ENCODE data around the gene SCN3A.

DNA sequence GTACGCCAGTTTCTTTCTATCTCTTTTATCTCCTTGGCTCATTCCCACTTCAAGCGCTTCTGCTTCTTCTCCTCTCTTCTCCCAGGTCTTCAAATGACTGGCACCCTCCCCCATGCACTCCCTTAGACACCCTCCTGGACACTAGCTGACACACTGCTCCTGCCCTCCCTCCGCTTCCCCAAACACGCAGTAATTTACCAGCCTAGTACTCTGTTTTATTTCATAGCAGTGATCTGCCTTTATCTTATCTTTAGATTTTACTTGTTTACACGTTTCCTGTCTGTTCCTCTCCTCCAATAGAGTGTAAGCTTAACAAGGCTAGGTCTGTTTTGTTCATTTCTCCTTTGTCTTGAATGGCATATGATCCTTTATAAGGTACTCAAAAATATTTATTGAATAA lies 93.9 kb downstream of the SCN3A start:
- TF ChIP-seq MAX (IDR thresholded peaks at IDR 0.05; ENCODE audit: low read depth, low read length) (no peak), RAD21 (IDR thresholded peaks at IDR 0.05; ENCODE audit: insufficient read depth, low read depth, low read length) (no peak), FOXM1 (IDR thresholded peaks at IDR 0.05; ENCODE audit: low read depth, low read length) (no peak), SIN3A (IDR thresholded peaks at IDR 0.05; ENCODE audit: low read depth, low read length) (no peak), POLR2A (IDR thresholded peaks at IDR 0.05; ENCODE audit: low read depth, low read length) (no peak), CTCF (IDR thresholded peaks at IDR 0.05 in 2 of 3, conservative IDR thresholded peaks at IDR 0.05 in 1 of 3; ENCODE audit: control insufficient read depth in 2 of 3, extremely low read depth in 1 of 3, insufficient read depth in 1 of 3, low read depth in 3 of 3, low read length in 3 of 3) (no peak), SMC3 (IDR thresholded peaks at IDR 0.05; ENCODE audit: borderline replicate concordance, low read length) (no peak), EZH2 (IDR thresholded peaks at IDR 0.05; ENCODE audit: borderline replicate concordance, control insufficient read depth, low read depth, low read length) (no peak), SPI1 (IDR thresholded peaks at IDR 0.05; ENCODE audit: borderline replicate concordance, insufficient read depth, low read depth, low read length) (no peak), SRF (IDR thresholded peaks at IDR 0.05; ENCODE audit: low read depth in 2 of 2, low read length in 2 of 2) (no peak), TCF7 (IDR thresholded peaks at IDR 0.05; ENCODE audit: borderline replicate concordance) (no peak), KDM1A (IDR thresholded peaks at IDR 0.05; ENCODE audit: borderline replicate concordance) (no peak), SUZ12 (IDR thresholded peaks at IDR 0.05; ENCODE audit: unreplicated experiment) (no peak)
